Cardiac muscle cell (in vitro differentiated cells and primary cell): Measurements from ENCODE around the gene MGAT5B. TPM values are rescaled to one million over a fixed set of nuclear protein-coding genes. Genes with fewer than 3 reads are reported as not detected.

Experiments used
- DNase-seq, 2 donors: peaks; one replicate each; pipeline versions ENCODE4 v3.0.0 to v3.0.0-alpha.2; 2010 to 2017; ENCODE audit warnings: low read depth in 1 of 2, low spot score in 1 of 2
- H3K27ac ChIP-seq: fragments of 200-600 bp; sonication (generic); 2 replicates; pipeline ENCODE4 v1.5.1; 2016
- H3K27me3 ChIP-seq: fragments of 200-600 bp; sonication (generic); 2 replicates; pipeline ENCODE4 v1.6.0; 2016; ENCODE audit warnings: control low read depth
- H3K36me3 ChIP-seq: fragments of 200-600 bp; sonication (generic); 2 replicates; pipeline ENCODE4 v1.5.1; 2016; ENCODE audit warnings: control low read depth
- H3K4me1 ChIP-seq: fragments of 200-600 bp; sonication (generic); 2 replicates; pipeline ENCODE4 v1.8.1; 2017; ENCODE audit warnings: low read depth, mild to moderate bottlenecking, mixed run types
- H3K4me3 ChIP-seq: fragments of 200-600 bp; sonication (generic); 2 replicates; pipeline ENCODE4 v1.5.1; 2016; ENCODE audit warnings: mild to moderate bottlenecking
- H3K9me3 ChIP-seq: fragments of 200-600 bp; sonication (generic); 2 replicates; pipeline ENCODE4 v1.5.1; 2017; ENCODE audit warnings: low read depth, mild to moderate bottlenecking, control low read depth
- polyA plus RNA-seq: library from polyadenylated mRNA; unstranded; fragments of >200 nt; fragmentation: Nextera tagmentation; extraction: Ambion mirVana; gene quantifications from 2 replicates; pipeline ENCODE4 v1.2.1, GENCODE V29; 2016
- total RNA-seq: library from RNA; depleted of rRNA; stranded (reverse); fragments of >200 nt; gene quantifications from 2 replicates; pipeline ENCODE4 v1.2.3, GENCODE V29; 2016
- TF ChIP-seq, protein P1 (sequence below): IDR thresholded peaks from 2 replicates; pipeline ENCODE4 v1.5.1; 2012; ENCODE audit warnings: low read depth, mild to moderate bottlenecking, low read length

Gene MGAT5B
- total and polyA plus RNA-seq, 2 experiments from 2014 or later: 0.48 to 0.86 TPM

DNA sequence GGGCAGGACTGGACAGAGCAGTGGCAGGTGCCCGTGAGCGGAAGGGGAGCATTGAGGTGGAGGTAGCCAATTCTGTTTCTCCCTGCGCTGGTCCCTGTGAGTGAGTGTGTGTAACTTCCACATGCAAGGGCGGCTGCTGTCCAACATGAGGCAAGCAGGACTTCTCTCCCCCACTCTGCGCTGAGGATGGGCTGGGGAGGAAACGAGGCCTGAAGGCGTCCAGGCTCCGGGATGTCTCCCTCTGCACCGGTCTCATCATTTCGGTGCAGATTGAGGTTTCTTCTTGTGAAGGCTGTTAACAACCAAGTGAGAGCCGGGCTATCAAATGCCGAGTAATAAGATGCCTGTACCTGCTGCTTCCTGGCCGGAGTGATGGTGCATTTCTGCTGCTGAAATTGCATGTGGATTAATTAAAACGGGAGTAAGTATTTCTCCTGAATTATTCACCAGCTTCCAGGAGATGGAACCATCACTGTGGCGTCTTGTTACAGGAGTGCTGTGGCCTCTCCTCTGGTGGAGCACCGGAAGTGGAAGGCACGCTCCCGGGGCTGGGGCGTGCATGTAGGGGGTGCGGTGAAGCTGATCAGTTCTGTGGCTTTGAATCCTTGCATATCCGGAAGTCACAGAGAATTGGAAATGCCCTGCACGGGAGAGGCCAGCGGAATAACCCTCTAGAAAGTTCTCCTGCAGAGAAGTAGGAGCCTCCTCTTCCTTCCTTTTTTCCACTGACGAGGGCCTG, 41.7 kb upstream of the MGAT5B start:
- no peaks in the 10 kb centered on the region for H3K27me3 ChIP-seq
- H3K4me3 ChIP-seq: no peak overlapping the region
- TF ChIP-seq, protein P1, sequence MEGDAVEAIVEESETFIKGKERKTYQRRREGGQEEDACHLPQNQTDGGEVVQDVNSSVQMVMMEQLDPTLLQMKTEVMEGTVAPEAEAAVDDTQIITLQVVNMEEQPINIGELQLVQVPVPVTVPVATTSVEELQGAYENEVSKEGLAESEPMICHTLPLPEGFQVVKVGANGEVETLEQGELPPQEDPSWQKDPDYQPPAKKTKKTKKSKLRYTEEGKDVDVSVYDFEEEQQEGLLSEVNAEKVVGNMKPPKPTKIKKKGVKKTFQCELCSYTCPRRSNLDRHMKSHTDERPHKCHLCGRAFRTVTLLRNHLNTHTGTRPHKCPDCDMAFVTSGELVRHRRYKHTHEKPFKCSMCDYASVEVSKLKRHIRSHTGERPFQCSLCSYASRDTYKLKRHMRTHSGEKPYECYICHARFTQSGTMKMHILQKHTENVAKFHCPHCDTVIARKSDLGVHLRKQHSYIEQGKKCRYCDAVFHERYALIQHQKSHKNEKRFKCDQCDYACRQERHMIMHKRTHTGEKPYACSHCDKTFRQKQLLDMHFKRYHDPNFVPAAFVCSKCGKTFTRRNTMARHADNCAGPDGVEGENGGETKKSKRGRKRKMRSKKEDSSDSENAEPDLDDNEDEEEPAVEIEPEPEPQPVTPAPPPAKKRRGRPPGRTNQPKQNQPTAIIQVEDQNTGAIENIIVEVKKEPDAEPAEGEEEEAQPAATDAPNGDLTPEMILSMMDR: no peak
- H3K36me3 ChIP-seq: no peaks in the 10 kb centered on the region
- no peak overlapping the region for H3K27ac ChIP-seq
- H3K4me1 ChIP-seq: no peaks in the 10 kb centered on the region
- peak in 1 of 2 donors; percentile 29 for DNase-seq
- no peaks in the 10 kb centered on the region for H3K9me3 ChIP-seq

DNA sequence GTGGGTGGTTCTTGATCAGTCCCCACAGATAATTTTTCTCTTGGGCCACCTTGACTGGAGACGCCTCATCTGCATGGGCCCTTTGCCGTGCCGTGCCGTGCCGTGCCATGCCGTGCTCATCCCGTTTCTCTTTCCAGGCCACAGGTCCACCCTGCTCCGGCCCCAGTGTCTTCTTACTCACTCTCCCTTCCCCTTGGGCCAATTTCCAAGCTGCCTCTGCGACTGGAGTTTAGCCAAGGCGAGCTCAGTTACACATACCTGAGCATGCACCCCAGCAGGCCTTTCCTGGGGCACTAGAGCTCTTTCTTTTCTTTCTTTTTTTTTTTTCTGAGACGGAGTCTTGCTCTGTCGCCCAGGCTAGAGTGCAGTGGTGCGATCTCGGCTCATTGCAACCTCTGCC, 40.5 kb upstream of the MGAT5B start:
- no peak overlapping the region for H3K4me3 ChIP-seq
- DNase-seq: no peak
- H3K36me3 ChIP-seq: no peaks in the 10 kb centered on the region
- no peaks in the 10 kb centered on the region for H3K27me3 ChIP-seq
- no peaks in the 10 kb centered on the region for H3K4me1 ChIP-seq
- H3K9me3 ChIP-seq: no peaks in the 10 kb centered on the region
- no peak overlapping the region for H3K27ac ChIP-seq
- TF ChIP-seq, protein P1: no peak

DNA sequence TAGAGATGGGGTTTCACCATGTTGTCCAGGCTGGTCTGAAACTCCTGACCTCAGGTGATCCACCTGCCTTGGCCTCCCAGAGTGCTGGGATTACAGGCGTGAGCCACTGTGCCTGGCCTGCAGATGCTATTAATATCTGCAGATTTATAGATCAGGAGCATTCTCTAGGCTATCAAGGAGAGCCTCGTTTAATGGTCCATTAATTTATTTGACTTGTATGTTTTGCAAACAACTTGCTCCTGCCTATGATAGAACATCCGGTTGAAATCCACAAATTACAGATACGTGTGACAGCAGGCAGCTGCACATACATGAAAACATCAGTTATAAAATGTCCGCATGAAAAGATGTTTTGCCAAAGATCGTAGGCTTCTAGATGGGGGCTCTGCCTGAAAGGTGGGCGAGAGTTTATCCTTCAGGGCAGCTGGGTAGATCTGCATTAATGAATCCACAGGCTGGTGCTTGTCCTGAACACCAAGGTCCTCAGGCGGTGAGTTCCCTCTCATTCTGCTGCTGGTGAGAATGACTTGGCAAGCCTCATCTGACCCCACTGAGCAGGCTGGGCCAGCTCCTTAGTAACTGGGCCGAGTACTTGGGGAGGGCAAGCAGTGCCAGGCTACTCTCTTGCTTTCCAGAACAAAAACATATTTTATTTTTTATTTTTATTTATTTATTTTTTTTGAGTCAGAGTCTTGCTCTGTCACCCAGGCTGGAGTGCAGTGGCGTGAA, 37.1 kb upstream of the MGAT5B start:
- TF ChIP-seq, protein P1: no peak
- Histone ChIP-seq H3K4me1 (no peaks in the 10 kb centered on the region), H3K27me3 (no peaks in the 10 kb centered on the region), H3K27ac (no peak overlapping the region), H3K36me3 (no peaks in the 10 kb centered on the region), H3K9me3 (no peaks in the 10 kb centered on the region), H3K4me3 (no peak overlapping the region)
- no peak for DNase-seq

DNA sequence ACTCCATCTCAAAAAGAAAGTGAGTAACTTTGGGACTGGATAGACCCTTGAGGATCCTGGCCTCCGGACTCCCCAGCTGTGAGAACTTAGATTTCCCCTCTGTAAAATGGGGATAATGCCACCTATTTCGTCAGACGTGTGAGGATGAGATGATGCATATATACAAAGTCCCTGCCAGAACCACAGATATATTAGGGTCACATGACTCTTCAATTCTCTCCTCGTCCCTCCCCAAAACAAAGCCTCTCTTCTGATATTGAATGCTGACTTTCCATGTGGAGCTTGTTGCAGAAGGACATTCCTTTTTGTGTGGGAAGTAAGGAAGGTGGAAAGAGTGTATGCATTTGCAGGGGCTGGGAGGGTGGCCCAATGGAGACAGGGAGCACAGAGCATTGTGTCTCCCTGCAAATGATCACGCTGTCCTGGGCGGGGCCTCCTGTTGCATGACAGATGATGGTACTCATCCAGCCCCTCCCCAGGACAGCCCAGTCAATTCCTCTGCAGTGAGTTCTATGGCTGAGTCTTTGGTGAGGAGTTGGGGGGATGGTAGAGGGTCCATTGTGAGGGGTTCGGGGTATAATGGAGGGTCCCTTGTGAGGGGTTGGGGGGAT, 35.1 kb upstream of the MGAT5B start:
- Histone ChIP-seq H3K36me3 (no peaks in the 10 kb centered on the region), H3K9me3 (no peaks in the 10 kb centered on the region), H3K27me3 (no peaks in the 10 kb centered on the region), H3K4me1 (no peaks in the 10 kb centered on the region), H3K27ac (no peak overlapping the region), H3K4me3 (no peak overlapping the region)
- TF ChIP-seq, protein P1: no peak
- no peak for DNase-seq

DNA sequence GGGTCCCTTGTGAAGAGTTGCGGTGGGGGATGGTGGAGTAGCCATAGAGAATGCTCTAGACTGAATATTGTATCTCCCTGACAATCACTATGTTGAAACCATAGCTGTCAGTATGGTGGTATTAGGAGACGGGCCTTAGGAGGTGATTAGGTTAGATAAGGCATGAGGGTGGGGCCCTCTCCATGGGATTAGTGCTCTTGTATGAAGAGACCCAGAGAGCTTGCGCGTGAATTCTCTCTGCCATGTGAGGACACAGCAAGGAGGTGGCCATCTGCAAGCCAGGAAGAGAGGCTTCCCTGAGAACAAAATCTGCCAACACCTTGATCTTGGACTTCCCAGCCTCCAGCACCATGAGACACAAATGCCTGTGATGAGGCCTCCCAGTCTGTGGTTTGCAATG, 34.5 kb upstream of the MGAT5B start:
- Histone ChIP-seq H3K27ac (no peak overlapping the region), H3K27me3 (no peaks in the 10 kb centered on the region), H3K36me3 (no peaks in the 10 kb centered on the region), H3K4me1 (no peaks in the 10 kb centered on the region), H3K9me3 (no peaks in the 10 kb centered on the region), H3K4me3 (no peak overlapping the region)
- no peak for DNase-seq
- TF ChIP-seq, protein P1: no peak
